DND-41 (cell line): ENCODE measurements around the gene UBAC1.

Source experiments
- CTCF ChIP-seq: IDR thresholded peaks from 2 replicates; pipeline ENCODE4 v1.5.1; 2012; ENCODE audit warnings: borderline replicate concordance, low read length, moderate library complexity, mild to moderate bottlenecking; ENCODE audit not compliant: poor library complexity, severe bottlenecking; ENCODE audit errors: extremely low read depth
- EZH2 ChIP-seq: IDR thresholded peaks from 3 replicates; pipeline ENCODE4 v1.6.1; 2012; ENCODE audit warnings: borderline replicate concordance, low read depth, mild to moderate bottlenecking, moderate library complexity, low read length, inconsistent platforms; ENCODE audit not compliant: severe bottlenecking

GRCh38 chr9:135970128-135970815 is 9.1 kb upstream of the UBAC1 start:
- TF ChIP-seq CTCF (no peak), EZH2 (no peak)
